GM10266 (cell line): Measurements from ENCODE around the gene GFPT1.
A peak's percentile ranks its signal among the peaks of the same experiment; 100 is the strongest.

Experiments
- DNase-seq: peaks from one replicate; pipeline ENCODE4 v3.0.0; 2012; ENCODE audit errors: extremely low spot score
- CTCF ChIP-seq: IDR thresholded peaks from 2 replicates; pipeline ENCODE4 v1.5.1; 2012; ENCODE audit warnings: mild to moderate bottlenecking, low read depth; ENCODE audit not compliant: control insufficient read depth, insufficient read depth; ENCODE audit errors: missing control alignments

The GFPT1 gene

DNA sequence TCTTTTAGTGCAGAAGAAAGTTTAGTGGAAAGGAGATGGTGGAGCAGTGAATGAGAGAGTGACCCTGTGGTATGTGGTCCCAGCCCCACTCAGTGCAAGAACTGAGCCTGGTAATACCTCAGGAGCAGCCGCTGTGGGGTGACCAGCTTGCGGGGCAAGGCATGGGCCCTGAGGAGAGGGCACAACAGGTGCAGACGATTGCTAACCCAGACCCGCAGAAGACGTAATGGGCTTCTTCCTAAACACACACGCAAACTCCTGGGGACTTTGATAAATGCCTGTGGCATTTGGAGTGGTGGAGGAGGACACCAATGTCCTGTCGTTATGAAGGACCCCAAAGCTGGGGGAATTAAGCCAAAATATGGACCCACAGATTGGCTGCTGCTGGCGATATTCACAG is 78.7 kb downstream of the GFPT1 start:
- no peak for DNase-seq
- no peak for TF ChIP-seq CTCF

DNA sequence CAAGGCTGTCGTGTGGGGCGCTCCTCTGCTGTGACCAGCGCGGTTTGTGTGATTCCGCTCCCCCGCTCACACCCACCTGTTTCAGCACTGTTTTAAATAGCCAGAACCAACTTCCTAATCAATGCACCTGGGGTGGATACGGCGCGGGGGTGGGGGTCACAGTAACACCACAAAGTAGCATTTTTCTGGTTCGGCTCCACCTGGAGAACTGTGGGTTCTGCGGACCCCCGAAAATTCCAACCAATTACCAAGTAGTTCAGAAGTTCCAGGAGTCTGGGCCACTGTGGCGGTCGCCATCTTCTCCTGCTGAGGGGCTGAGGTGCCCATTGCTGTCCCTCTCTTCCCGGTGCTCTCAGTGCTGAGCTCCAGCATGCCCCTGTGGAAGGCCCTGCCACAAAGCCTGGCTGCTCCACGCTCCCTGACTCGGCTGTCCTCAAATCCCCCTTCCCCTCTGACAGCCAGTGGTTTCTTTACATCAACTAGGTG is 79.4 kb downstream of the GFPT1 start:
- DNase-seq: no peak
- no peak for TF ChIP-seq CTCF

DNA sequence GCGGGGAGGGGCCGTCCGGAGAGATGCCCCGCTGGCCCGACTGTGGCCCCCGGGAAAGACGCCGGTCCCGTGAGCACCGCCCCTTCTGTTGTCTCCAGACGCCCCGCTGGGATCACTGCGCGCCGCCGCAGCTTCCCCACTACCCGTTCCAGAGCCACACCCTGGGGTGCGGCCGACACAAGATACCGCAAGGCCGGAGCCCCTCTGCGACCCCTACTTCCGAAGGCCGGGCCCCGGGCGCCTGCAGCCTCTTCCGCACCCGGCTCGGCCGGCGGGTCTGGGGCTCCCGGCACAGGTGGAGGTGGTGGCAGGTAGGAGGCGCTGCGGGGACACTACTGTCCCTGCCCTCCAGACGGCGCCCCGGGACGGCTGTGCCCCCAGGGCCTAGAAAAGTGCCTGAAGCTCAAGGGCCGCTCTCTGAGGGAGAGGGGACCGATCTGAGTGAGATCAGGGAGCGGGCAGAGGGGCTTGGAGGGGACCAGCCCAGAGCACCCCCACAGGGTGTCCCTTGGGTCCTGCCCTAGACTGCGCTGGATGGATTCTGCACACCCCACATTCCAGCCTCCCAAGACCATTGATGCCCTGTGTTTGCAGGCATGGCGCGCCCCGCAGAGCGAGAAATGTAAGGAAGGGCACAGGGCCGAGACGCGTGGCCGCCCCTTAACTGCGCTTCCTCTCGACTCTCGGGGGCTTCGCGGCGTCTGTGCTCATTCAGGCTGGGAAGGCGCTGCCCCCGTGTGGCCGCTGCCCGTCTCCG is 80.0 kb downstream of the GFPT1 start:
- peak; percentile 93 for TF ChIP-seq CTCF
- peak; percentile 86 for DNase-seq

GRCh38 chr2:69306393-69306821 is 80.6 kb downstream of the GFPT1 start:
- no peak for TF ChIP-seq CTCF
- DNase-seq: no peak

DNA sequence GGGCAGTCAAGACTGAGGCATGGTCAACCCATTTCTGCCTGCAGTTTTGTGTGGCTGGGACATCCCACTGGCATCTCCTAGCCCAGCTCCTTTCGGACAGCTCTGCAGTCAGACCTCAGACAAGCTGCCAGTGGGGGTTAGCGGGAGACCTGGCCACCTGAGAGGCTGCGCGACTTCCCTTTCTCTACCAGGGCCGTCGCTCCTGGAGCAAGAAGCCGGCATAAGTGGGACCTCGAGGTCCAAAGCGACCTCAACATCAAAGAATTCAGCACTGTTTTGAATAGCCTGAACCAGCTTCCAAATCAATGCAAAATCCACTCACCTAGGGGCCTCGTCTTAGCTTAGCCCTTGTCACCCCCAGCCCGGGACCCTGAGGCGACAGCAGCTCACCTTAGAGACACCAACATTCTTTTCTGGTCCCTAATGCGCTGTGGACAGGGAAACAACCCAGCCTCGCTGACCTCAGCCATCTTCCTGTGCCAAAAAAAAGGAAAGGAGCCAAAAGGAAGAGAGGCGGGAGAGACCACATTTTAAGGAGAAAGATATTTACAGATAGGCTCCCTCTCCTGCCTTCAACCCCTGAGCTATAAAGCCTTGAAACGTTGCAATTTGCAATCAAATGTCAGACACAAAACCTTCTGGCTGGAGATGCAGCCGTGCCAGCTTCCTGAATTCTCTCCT is 81.2 kb downstream of the GFPT1 start:
- DNase-seq: no peak
- no peak for TF ChIP-seq CTCF

- DNase-seq: no peak
- no peak for TF ChIP-seq CTCF
These were observed 81.9 kb downstream of the GFPT1 start for GRCh38 chr2:69305166-69305565.

GRCh38 chr2:69304656-69305055 is 82.4 kb downstream of the GFPT1 start:
- DNase-seq: no peak
- TF ChIP-seq CTCF: no peak
